ENCODE data around the gene SCN9A.

SCN9A gene

GRCh38 chr2:166171216-166171615 is 204.5 kb downstream of the SCN9A start:
- Mint-ChIP-seq H3K4me3 (no peak overlapping the region), H3K27me3 (ENCODE audit: low read depth) (no peaks in the 10 kb centered on the region), H3K4me1 (peaks cover 12% of the 10 kb centered on the region), H3K9me3 (no peaks in the 10 kb centered on the region), H3K27ac (no peak overlapping the region), H3K36me3 (ENCODE audit: low read depth) (no peaks in the 10 kb centered on the region)
- no peak for TF ChIP-seq CTCF (IDR thresholded peaks at IDR 0.05; ENCODE audit: unreplicated experiment in 3 of 3)

GRCh38 chr2:166170356-166170755 is 205.4 kb downstream of the SCN9A start:
- no peak overlapping the region for H3K27ac Mint-ChIP-seq
- no peaks in the 10 kb centered on the region for H3K36me3 Mint-ChIP-seq (ENCODE audit: low read depth)
- no peaks in the 10 kb centered on the region for H3K9me3 Mint-ChIP-seq
- H3K4me1 Mint-ChIP-seq: peaks cover 15% of the 10 kb centered on the region
- no peak overlapping the region for H3K4me3 Mint-ChIP-seq
- TF ChIP-seq CTCF (IDR thresholded peaks at IDR 0.05; ENCODE audit: unreplicated experiment in 3 of 3): no peak
- no peaks in the 10 kb centered on the region for H3K27me3 Mint-ChIP-seq (ENCODE audit: low read depth)

DNA sequence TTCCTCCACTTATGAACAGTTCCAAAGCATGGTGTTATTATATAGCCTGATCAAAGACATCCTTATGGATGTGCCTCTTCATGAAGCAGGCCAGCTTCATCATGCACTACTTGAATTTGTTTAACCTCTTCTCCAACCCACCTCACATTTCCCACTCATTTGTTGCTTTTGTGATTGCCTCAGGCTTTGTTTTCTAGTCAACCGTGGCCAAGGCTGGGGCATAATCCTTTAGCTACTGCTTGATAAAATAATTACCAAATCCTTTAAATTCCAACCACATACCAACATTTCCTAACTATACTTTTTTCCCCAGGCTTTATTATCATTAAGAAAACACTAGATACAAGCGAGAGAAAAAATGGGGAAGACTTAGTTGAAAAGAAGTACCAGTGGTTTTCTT is 208.3 kb downstream of the SCN9A start:
- peaks cover 15% of the 10 kb centered on the region for H3K4me1 Mint-ChIP-seq
- no peak for TF ChIP-seq CTCF (IDR thresholded peaks at IDR 0.05; ENCODE audit: unreplicated experiment in 3 of 3)
- no peak overlapping the region for H3K4me3 Mint-ChIP-seq
- H3K9me3 Mint-ChIP-seq: no peaks in the 10 kb centered on the region
- H3K27ac Mint-ChIP-seq: peak overlapping the region; percentile 29 to 39 (median 35)
- no peaks in the 10 kb centered on the region for H3K36me3 Mint-ChIP-seq (ENCODE audit: low read depth)
- no peaks in the 10 kb centered on the region for H3K27me3 Mint-ChIP-seq (ENCODE audit: low read depth)

DNA sequence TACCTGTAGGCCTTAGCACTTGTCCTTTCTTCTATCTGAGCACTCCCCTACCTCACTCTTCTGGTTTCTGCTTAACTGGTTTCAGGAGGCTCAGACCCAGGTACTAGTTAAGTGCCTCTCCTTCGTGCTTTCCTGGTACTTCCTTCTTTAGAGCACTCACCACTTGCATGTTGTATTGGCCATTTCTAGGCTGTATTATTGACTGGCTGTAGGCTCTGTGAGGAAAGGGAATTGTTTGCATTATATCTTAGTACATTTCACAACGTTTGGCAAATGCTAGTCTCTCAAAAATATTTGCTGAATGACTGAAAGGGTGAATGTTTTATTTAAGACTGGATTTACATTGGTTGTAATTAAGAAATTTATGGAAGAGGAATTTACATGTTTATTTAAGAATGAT is 212.0 kb downstream of the SCN9A start:
- Mint-ChIP-seq H3K4me3 (no peak overlapping the region), H3K9me3 (no peaks in the 10 kb centered on the region), H3K36me3 (ENCODE audit: low read depth) (no peaks in the 10 kb centered on the region), H3K4me1 (peaks cover 19% of the 10 kb centered on the region), H3K27me3 (ENCODE audit: low read depth) (no peaks in the 10 kb centered on the region), H3K27ac (no peak overlapping the region)
- TF ChIP-seq CTCF (IDR thresholded peaks at IDR 0.05; ENCODE audit: unreplicated experiment in 3 of 3): no peak

GRCh38 chr2:166158546-166158945 is 217.2 kb downstream of the SCN9A start:
- Mint-ChIP-seq H3K9me3 (no peaks in the 10 kb centered on the region), H3K4me1 (peaks cover 5% of the 10 kb centered on the region), H3K27me3 (ENCODE audit: low read depth) (no peaks in the 10 kb centered on the region), H3K4me3 (no peak overlapping the region), H3K36me3 (ENCODE audit: low read depth) (no peaks in the 10 kb centered on the region), H3K27ac (no peak overlapping the region)
- no peak for TF ChIP-seq CTCF (IDR thresholded peaks at IDR 0.05; ENCODE audit: unreplicated experiment in 3 of 3)

DNA sequence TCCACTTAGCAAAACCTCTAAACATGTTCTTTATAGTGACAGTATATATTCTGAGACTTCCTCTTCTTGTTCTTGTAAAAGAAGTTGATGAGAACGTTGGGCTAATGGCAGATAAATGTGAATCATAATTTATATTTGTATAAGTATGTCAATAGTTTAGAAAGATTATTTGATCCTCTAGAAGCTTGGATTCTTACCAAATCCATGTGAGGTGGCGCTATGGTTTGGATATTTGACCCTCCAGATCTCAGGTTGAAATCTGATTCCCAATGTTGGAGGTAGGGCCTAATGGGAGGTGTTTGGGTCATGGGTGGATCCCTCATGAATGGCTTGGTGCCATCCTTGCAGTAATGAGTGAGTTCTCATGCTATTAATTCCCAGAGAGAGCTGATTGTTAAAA is 218.2 kb downstream of the SCN9A start:
- Mint-ChIP-seq H3K4me3 (no peak overlapping the region), H3K27ac (no peak overlapping the region), H3K36me3 (ENCODE audit: low read depth) (no peaks in the 10 kb centered on the region), H3K27me3 (ENCODE audit: low read depth) (no peaks in the 10 kb centered on the region), H3K4me1 (peaks cover 5% of the 10 kb centered on the region), H3K9me3 (no peaks in the 10 kb centered on the region)
- no peak for TF ChIP-seq CTCF (IDR thresholded peaks at IDR 0.05; ENCODE audit: unreplicated experiment in 3 of 3)

Data from nephron (organoid).